Kidney (tissue), 14 donors: ENCODE measurements around the gene RAB11A. TPM values are rescaled to one million over a fixed set of nuclear protein-coding genes. Genes with fewer than 3 reads are reported as not detected.

Experiments used
- DNase-seq, 5 donors: peaks; one replicate each; pipeline ENCODE4 v3.0.0-alpha.2; 2013 to 2020
- FAIRE-seq: peaks from 2 replicates; lab custom pipeline; 2012; peaks lifted over from hg19 to GRCh38; lab: Jason Lieb, UNC
- H3K27ac ChIP-seq, 2 donors: one replicate each; pipeline ENCODE4 v1.7.0; 2013; ENCODE audit warnings: low read depth in 2 of 2, low read length in 2 of 2, inconsistent platforms in 1 of 2
- H3K27me3 ChIP-seq: one replicate; pipeline ENCODE4 v1.7.1; 2013; ENCODE audit warnings: low read length, inconsistent platforms; ENCODE audit not compliant: control insufficient read depth, insufficient read depth
- H3K36me3 ChIP-seq, 3 donors: one replicate each; pipeline versions ENCODE4 v1.7.0 to v1.7.1; 2013; ENCODE audit warnings: low read length in 3 of 3, control low read depth in 1 of 3, inconsistent platforms in 1 of 3; ENCODE audit not compliant: insufficient read depth in 3 of 3, control insufficient read depth in 2 of 3
- H3K4me1 ChIP-seq, 3 donors: one replicate each; pipeline versions ENCODE4 v1.7.0 to v1.7.1; 2013; ENCODE audit warnings: low read length in 3 of 3, inconsistent platforms in 1 of 3, low read depth in 1 of 3; ENCODE audit not compliant: control insufficient read depth in 2 of 3, insufficient read depth in 2 of 3
- H3K4me3 ChIP-seq, 3 donors: one replicate each; pipeline versions ENCODE4 v1.7.0 to v1.8.1; 2013; ENCODE audit warnings: low read length in 3 of 3, control low read depth in 1 of 3, inconsistent platforms in 1 of 3
- H3K9ac ChIP-seq, 3 donors: one replicate each; pipeline versions ENCODE4 v1.7.0 to v1.7.1; 2013; ENCODE audit warnings: low read length in 3 of 3, control low read depth in 1 of 3, inconsistent platforms in 1 of 3
- H3K9me3 ChIP-seq, 3 donors: one replicate each; pipeline versions ENCODE4 v1.7.0 to v1.7.1; 2013; ENCODE audit warnings: low read length in 3 of 3, control low read depth in 1 of 3, inconsistent platforms in 1 of 3; ENCODE audit not compliant: control insufficient read depth in 2 of 3, insufficient read depth in 1 of 3
- intact Hi-C: fragments of 100-400 bp; cut with DNase I; formaldehyde crosslinking; loops from one replicate; pipeline ENCODE4 v1.11.1; 2022
- polyA plus RNA-seq: library from polyadenylated mRNA; stranded (reverse); fragments of 350-450 nt; fragmentation: Illumina TruSeq; extraction: RNeasy Lipid Tissue Mini Kit (QIAGEN cat#74804); gene quantifications from one replicate; pipeline ENCODE4 v1.2.3, GENCODE V29; 2014; ENCODE audit warnings: low read depth, low replicate concordance; ENCODE audit not compliant: insufficient read depth
- total RNA-seq: library from RNA; stranded (reverse); fragmentation: NEBNext Ultra II Directional; extraction: Animal tissue kit (Norgen Biotek cat#: 25700); gene quantifications from one replicate; pipeline ENCODE4 v1.2.1, GENCODE V29; 2021
- TF ChIP-seq, protein P1 (sequence below): IDR thresholded peaks from 3 replicates; pipeline ENCODE4 v1.5.1; 2012; ENCODE audit warnings: mild to moderate bottlenecking, moderate library complexity, borderline replicate concordance; ENCODE audit not compliant: insufficient read depth; ENCODE audit errors: extremely low read depth
- donor health status: control.
- donor health status: control.
- donor health status: control.
- donor health status: control.
- donor health status: control.
- donor health status: DM: yes; HTN: yes; CAD: no.
- donor health status: Normal renal cell carcinoma (clear cell type).

RAB11A gene
- total and polyA plus RNA-seq, 2 donors from 2014 or later, result 216 to 249 TPM

DNA sequence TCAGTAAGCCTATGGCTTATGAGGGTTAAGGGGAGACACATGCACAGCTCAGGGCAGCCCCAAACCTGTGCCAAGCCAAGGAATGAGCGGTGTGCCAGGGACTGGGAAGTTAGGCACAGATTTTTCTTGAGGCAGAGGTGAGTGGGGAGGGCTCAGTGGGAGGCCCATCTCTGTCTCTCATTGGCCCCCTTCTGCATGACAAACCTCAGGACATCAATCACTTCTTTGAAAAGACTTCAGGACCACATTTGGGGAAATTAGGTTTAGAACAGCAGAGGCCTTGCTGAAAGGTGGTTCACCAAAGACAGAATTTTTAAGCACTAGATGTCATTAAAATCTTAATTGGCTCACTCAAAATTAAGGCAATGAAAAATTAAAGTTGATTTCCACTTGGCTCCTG is 57.2 kb downstream of the RAB11A start:
- no peak overlapping the region for H3K9ac ChIP-seq
- DNase-seq (no peak), FAIRE-seq (no peak)

DNA sequence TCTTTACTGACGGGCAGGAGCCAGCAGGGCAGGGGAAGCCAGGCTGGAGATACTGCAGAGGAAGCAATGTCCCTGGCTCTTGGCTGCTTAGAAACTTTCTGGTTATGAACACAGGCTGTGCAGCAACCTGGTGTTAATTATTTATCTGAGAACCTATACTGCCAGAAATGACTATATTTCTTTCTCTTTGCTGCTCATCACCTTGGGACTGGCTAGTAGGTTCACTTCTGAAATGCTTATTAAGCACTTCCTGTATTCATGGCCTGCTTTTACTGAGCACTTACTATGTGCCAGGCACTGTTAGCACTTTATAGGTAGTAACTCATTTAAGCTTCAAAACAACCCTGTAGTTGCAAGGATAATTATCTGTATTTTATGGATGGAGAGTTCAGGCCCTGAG is 57.6 kb downstream of the RAB11A start:
- H3K9ac ChIP-seq, result no peak overlapping the region
- H3K36me3 ChIP-seq, result no peaks in the 10 kb centered on the region
- FAIRE-seq, result no peak
- H3K27me3 ChIP-seq, result no peaks in the 10 kb centered on the region
- H3K27ac ChIP-seq, result no peak overlapping the region
- H3K9me3 ChIP-seq, result no peaks in the 10 kb centered on the region
- H3K4me3 ChIP-seq, result no peak overlapping the region
- no peaks in the 10 kb centered on the region for H3K4me1 ChIP-seq
- intact Hi-C loops, result no loop called here
- no peak for DNase-seq
- TF ChIP-seq, protein P1, sequence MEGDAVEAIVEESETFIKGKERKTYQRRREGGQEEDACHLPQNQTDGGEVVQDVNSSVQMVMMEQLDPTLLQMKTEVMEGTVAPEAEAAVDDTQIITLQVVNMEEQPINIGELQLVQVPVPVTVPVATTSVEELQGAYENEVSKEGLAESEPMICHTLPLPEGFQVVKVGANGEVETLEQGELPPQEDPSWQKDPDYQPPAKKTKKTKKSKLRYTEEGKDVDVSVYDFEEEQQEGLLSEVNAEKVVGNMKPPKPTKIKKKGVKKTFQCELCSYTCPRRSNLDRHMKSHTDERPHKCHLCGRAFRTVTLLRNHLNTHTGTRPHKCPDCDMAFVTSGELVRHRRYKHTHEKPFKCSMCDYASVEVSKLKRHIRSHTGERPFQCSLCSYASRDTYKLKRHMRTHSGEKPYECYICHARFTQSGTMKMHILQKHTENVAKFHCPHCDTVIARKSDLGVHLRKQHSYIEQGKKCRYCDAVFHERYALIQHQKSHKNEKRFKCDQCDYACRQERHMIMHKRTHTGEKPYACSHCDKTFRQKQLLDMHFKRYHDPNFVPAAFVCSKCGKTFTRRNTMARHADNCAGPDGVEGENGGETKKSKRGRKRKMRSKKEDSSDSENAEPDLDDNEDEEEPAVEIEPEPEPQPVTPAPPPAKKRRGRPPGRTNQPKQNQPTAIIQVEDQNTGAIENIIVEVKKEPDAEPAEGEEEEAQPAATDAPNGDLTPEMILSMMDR, result no peak

More for the DNA sequence above, 57.2 kb downstream of the RAB11A start:
- TF ChIP-seq, protein P1, result no peak
- intact Hi-C loops, result no loop called here
- H3K4me3 ChIP-seq, result no peak overlapping the region
- no peaks in the 10 kb centered on the region for H3K27me3 ChIP-seq
- H3K9me3 ChIP-seq, result no peaks in the 10 kb centered on the region
- no peak overlapping the region for H3K27ac ChIP-seq
- no peaks in the 10 kb centered on the region for H3K4me1 ChIP-seq
- no peaks in the 10 kb centered on the region for H3K36me3 ChIP-seq

DNA sequence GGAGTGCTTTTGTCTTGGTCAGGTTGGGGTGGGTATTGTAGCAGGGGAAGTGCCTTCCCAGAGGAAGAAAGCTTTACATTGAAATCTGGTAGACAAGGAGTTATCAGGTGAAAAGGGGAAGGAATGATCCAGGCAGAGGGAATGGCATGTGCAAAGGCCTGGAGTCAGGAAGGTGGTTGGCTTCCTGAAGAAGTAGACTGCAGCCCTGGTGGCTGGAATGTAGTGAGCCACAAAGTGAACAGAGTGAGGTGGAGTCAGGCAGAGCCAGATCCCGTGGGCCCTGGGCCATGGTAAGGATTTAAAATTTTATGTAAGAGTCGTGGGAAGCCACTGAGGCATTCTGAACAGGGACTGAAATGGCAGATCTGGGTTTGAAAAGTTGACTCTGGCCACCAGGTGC is 58.3 kb downstream of the RAB11A start:
- Histone ChIP-seq H3K9me3 (no peaks in the 10 kb centered on the region), H3K9ac (no peak overlapping the region), H3K27me3 (no peaks in the 10 kb centered on the region), H3K4me1 (no peaks in the 10 kb centered on the region), H3K27ac (no peak overlapping the region), H3K4me3 (no peak overlapping the region), H3K36me3 (no peaks in the 10 kb centered on the region)
- intact Hi-C loops, result no loop called here
- DNase-seq (no peak), FAIRE-seq (no peak)
- TF ChIP-seq, protein P1, result no peak

DNA sequence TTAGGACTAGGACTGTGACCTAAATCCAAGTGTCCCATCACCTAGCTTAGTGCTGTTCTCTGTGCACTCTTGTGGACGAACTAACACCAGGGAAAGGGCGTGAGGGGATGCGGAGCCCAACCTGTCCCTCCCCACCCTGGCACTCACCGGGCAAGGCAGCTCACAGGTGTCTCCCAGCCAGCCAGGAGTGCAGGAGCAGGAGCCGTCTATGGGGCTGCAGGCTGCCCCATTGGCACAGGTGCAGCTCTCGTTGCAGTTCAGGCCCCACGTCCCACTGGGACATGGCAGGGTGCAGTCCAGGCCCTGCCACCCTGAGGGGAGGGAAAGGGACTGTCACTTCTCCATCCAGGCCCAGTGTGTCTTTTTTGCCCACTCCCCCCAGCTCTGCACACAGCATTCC is 60.3 kb downstream of the RAB11A start:
- H3K9ac ChIP-seq, result no peak overlapping the region
- no peak for FAIRE-seq
- TF ChIP-seq, protein P1, result no peak
- H3K4me1 ChIP-seq, result no peaks in the 10 kb centered on the region
- H3K36me3 ChIP-seq, result no peaks in the 10 kb centered on the region
- H3K9me3 ChIP-seq, result no peaks in the 10 kb centered on the region
- no peak overlapping the region for H3K27ac ChIP-seq
- H3K4me3 ChIP-seq, result no peak overlapping the region
- intact Hi-C loops, result no loop called here
- no peak for DNase-seq
- no peaks in the 10 kb centered on the region for H3K27me3 ChIP-seq
